ENCODE data around the gene TFDP1. TPM values are rescaled to one million over a fixed set of nuclear protein-coding genes. Genes with fewer than 3 reads are reported as not detected.
"Not testable (repeated sequence)": the region's sequence is repeated elsewhere in the genome, so short reads cannot be mapped to it uniquely, and the experiment has no call there.

Gene TFDP1
- total and polyA plus RNA-seq, 3 donors from 2014 or later: 72.4 to 135 (median 73.1) TPM

GRCh38 chr13:113589251-113589960, 4.9 kb downstream of the TFDP1 start:
- Histone ChIP-seq H3K4me1 (no peaks in the 10 kb centered on the region), H3K27me3 (no peaks in the 10 kb centered on the region), H3K4me3 (no peak overlapping the region), H3K9me3 (no peaks in the 10 kb centered on the region), H3K27ac (no peak overlapping the region), H3K36me3 (ENCODE audit: low read depth, missing control alignments) (no peaks in the 10 kb centered on the region)
- intact Hi-C loops (cut with DNase I; ENCODE audit: low total_unique reads): no loop called here
- 74 to 85% methylated on average over 7 to 18 of the region's 18 CpGs for WGBS, 2 donors
- peak; percentile 10 for DNase-seq
- no peak for TF ChIP-seq CTCF (IDR thresholded peaks at IDR 0.05)
- TF ChIP-seq POLR2A (IDR thresholded peaks at IDR 0.05): no peak

DNA sequence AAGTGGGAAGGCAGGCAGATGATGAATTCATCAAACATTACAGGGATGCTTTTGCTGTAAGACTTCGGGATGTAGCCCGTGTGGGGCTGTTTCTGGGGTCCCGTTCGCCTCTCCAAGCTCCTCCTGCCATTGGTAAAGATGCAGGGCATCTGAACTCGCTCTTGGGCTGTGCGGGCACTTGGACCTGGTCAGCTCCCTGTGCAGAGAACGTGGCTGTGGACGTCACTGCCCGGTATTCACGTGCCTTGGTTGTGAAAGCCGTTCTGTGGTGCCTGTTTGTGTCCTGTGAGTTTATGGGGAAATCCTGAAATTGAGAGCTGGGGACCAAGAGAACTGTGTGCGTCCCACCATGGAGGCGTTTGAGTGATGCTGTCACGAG, 5.4 kb downstream of the TFDP1 start:
- 95 to 97% methylated on average over 14 of the region's 14 CpGs for WGBS, 2 donors
- H3K36me3 ChIP-seq (ENCODE audit: low read depth, missing control alignments): no peaks in the 10 kb centered on the region

DNA sequence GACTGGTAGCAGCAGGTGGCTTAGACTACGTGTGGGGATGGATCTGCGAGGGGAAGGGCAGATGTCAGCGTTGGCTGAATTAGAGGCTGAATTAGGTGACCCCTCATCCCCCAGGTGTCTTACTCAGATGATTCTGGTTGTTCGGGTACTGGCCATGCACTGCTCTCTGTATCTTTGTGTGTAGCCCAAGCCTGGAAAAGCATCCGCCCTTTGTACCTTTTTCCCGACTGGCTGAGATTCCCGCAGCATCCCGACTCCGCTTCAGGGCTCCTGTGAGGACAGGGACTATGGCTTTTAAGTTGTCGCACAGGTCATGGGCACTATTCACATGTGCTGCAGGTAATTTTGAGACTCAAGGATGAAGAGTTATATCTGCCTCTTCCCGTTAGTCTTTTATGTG, 7.2 kb downstream of the TFDP1 start:
- no peaks in the 10 kb centered on the region for H3K36me3 ChIP-seq (ENCODE audit: low read depth, missing control alignments)
- H3K4me1 ChIP-seq: no peaks in the 10 kb centered on the region
- H3K4me3 ChIP-seq: no peak overlapping the region
- peak; percentile 8 for DNase-seq
- TF ChIP-seq CTCF (IDR thresholded peaks at IDR 0.05) (no peak), POLR2A (IDR thresholded peaks at IDR 0.05) (no peak)
- H3K9me3 ChIP-seq: no peaks in the 10 kb centered on the region
- H3K27me3 ChIP-seq: no peaks in the 10 kb centered on the region
- 96 to 98% methylated on average over 11 of the region's 11 CpGs for WGBS, 2 donors
- no peak overlapping the region for H3K27ac ChIP-seq
- intact Hi-C loops (cut with DNase I; ENCODE audit: low total_unique reads): no loop called here

More for the DNA sequence above, 5.4 kb downstream of the TFDP1 start:
- TF ChIP-seq CTCF (IDR thresholded peaks at IDR 0.05) (no peak), POLR2A (IDR thresholded peaks at IDR 0.05) (no peak)
- intact Hi-C loops (cut with DNase I; ENCODE audit: low total_unique reads): no loop called here
- Histone ChIP-seq H3K9me3 (no peaks in the 10 kb centered on the region), H3K4me3 (no peak overlapping the region), H3K4me1 (no peaks in the 10 kb centered on the region), H3K27me3 (no peaks in the 10 kb centered on the region), H3K27ac (no peak overlapping the region)
- DNase-seq: peak; percentile 11

GRCh38 chr13:113592571-113592970, 8.0 kb downstream of the TFDP1 start:
- H3K9me3 ChIP-seq: no peaks in the 10 kb centered on the region
- H3K4me3 ChIP-seq: no peak overlapping the region
- WGBS, 2 donors: 87 to 88% methylated on average over 2 to 5 of the region's 5 CpGs
- H3K27ac ChIP-seq: no peak overlapping the region
- no peaks in the 10 kb centered on the region for H3K36me3 ChIP-seq (ENCODE audit: low read depth, missing control alignments)
- peak; percentile 2 for DNase-seq
- TF ChIP-seq CTCF (IDR thresholded peaks at IDR 0.05) (no peak), POLR2A (IDR thresholded peaks at IDR 0.05) (no peak)
- no peaks in the 10 kb centered on the region for H3K4me1 ChIP-seq
- no peaks in the 10 kb centered on the region for H3K27me3 ChIP-seq
- intact Hi-C loops (cut with DNase I; ENCODE audit: low total_unique reads): no loop called here

DNA sequence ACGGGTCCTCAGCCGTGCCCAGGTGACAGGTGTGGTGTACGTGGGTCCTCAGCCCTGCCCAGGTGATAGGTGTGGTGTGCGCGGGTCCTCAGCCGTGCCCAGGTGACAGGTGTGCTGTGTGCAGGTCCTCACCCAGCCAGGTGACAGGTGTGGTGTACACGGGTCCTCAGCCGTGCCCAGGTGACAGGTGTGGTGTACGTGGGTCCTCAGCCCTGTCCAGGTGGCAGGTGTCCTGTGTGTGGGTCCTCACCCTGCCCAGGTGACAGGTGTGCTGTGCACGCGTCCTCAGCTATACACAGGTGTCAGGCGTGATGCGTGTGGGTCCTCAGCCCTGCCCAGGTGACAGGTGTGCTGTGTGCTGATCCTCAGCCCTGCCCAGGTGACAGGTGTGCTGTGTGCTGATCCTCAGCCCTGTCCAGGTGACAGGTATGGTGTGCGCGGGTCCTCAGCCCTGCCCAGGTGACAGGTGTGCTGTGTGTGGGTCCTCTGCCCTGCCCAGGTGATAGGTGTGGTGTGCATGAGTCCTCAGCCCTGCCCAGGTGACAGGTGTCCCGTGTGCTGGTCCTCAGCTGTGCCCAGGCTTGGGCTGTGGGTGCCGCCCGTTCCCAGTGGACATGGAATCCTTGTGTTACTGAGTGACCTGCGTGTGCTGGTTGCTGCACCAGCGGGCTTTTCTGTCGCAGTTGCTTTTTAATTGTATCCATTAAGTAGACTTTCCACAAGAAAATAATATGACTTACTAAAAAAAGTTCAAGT, 9.7 kb downstream of the TFDP1 start:
- WGBS, 2 donors: 94 to 96% methylated on average over 8 to 21 of the region's 21 CpGs
- intact Hi-C loops (cut with DNase I; ENCODE audit: low total_unique reads); H3K27me3 ChIP-seq; H3K4me3 ChIP-seq; H3K27ac ChIP-seq; H3K9me3 ChIP-seq; H3K4me1 ChIP-seq; H3K36me3 ChIP-seq (ENCODE audit: low read depth, missing control alignments): not testable (repeated sequence)
- DNase-seq: peak; percentile 12
